ENCODE results near the gene CNTN2.

- TF ChIP-seq CTCF (conservative IDR thresholded peaks at IDR 0.05 in 1 of 2, IDR thresholded peaks at IDR 0.05 in 1 of 2; ENCODE audit: low read depth in 1 of 2, low read length in 2 of 2) = no peak
- TF ChIP-seq EZH2 (IDR thresholded peaks at IDR 0.05; ENCODE audit: low read length, missing control alignments) = no peak
Observed at GRCh38 chr1:205107327-205107726, 64.3 kb downstream of the CNTN2 start.

Data from fibroblast of lung (primary cell).